ENCODE data around the gene OR11H6. TPM values are rescaled to one million over a fixed set of nuclear protein-coding genes. Genes with fewer than 3 reads are reported as not detected.
"Not testable (repeated sequence)": the region's sequence is repeated elsewhere in the genome, so short reads cannot be mapped to it uniquely, and the experiment has no call there.

The OR11H6 gene
- total and polyA plus RNA-seq, 9 donors = not detected

DNA sequence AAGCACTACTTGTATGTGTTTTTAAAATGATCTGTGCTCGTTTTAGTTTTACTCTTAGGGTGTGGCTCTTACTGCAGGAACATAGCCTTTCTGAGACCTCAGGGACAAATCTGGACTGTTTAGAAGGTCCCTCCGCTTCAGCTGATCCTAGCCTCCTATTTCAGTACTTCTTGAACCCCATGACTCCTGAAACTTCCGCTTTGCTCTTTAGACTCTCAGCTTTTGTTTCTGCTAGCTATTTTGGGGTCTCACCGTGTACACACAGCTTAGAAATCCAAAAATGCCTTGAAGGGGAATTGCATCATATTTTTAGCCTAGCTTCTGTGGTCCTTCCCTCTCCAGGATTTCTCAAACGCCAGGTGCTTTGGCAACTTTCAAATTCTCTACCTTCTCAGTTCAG, 24.5 kb upstream of the OR11H6 start:
- H3K36me3 ChIP-seq = no peaks in the 10 kb centered on the region
- TF ChIP-seq EP300 (IDR thresholded peaks at IDR 0.05) (no peak), POLR2A (IDR thresholded peaks at IDR 0.05) (no peak)
- TF ChIP-seq, protein P1, sequence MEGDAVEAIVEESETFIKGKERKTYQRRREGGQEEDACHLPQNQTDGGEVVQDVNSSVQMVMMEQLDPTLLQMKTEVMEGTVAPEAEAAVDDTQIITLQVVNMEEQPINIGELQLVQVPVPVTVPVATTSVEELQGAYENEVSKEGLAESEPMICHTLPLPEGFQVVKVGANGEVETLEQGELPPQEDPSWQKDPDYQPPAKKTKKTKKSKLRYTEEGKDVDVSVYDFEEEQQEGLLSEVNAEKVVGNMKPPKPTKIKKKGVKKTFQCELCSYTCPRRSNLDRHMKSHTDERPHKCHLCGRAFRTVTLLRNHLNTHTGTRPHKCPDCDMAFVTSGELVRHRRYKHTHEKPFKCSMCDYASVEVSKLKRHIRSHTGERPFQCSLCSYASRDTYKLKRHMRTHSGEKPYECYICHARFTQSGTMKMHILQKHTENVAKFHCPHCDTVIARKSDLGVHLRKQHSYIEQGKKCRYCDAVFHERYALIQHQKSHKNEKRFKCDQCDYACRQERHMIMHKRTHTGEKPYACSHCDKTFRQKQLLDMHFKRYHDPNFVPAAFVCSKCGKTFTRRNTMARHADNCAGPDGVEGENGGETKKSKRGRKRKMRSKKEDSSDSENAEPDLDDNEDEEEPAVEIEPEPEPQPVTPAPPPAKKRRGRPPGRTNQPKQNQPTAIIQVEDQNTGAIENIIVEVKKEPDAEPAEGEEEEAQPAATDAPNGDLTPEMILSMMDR (IDR thresholded peaks at IDR 0.05) = no peak
- no peak overlapping the region for H3K27ac ChIP-seq
- no peaks in the 10 kb centered on the region for H3K4me1 ChIP-seq (ENCODE audit: insufficient read depth)
- 51 to 65% (median 52%) methylated on average over 5 of the region's 5 CpGs for WGBS, 3 donors
- intact Hi-C loops (cut with DNase I) = no loop called here
- DNase-seq = no peak
- H3K4me3 ChIP-seq = no peak overlapping the region
- H3K9me3 ChIP-seq = no peaks in the 10 kb centered on the region
- H3K27me3 ChIP-seq = no peaks in the 10 kb centered on the region

- intact Hi-C loops (cut with DNase I) = no loop called here
- Histone ChIP-seq H3K27me3 (no peaks in the 10 kb centered on the region), H3K27ac (no peak overlapping the region), H3K4me3 (no peak overlapping the region), H3K9me3 (no peaks in the 10 kb centered on the region), H3K36me3 (no peaks in the 10 kb centered on the region), H3K4me1 (ENCODE audit: insufficient read depth) (no peaks in the 10 kb centered on the region)
- DNase-seq = no peak
- no peak for TF ChIP-seq POLR2A (IDR thresholded peaks at IDR 0.05)
- TF ChIP-seq, protein P1 (IDR thresholded peaks at IDR 0.05) = no peak
- TF ChIP-seq EP300 (IDR thresholded peaks at IDR 0.05) = no peak
- WGBS, 3 donors = 53 to 60% (median 55%) methylated on average over 3 of the region's 3 CpGs
Observed at GRCh38 chr14:20204721-20205120, 18.8 kb upstream of the OR11H6 start.

- H3K27ac ChIP-seq = no peak overlapping the region
- DNase-seq = no peak
- H3K4me3 ChIP-seq = no peak overlapping the region
- H3K9me3 ChIP-seq = no peaks in the 10 kb centered on the region
- WGBS, 3 donors = 75 to 96% (median 86%) methylated on average over 2 of the region's 2 CpGs
- intact Hi-C loops (cut with DNase I) = no loop called here
- no peaks in the 10 kb centered on the region for H3K27me3 ChIP-seq
- no peak for TF ChIP-seq EP300 (IDR thresholded peaks at IDR 0.05)
- no peak for TF ChIP-seq POLR2A (IDR thresholded peaks at IDR 0.05)
- H3K36me3 ChIP-seq = no peaks in the 10 kb centered on the region
- no peaks in the 10 kb centered on the region for H3K4me1 ChIP-seq (ENCODE audit: insufficient read depth)
Observed at GRCh38 chr14:20209595-20209994, 13.9 kb upstream of the OR11H6 start.

DNA sequence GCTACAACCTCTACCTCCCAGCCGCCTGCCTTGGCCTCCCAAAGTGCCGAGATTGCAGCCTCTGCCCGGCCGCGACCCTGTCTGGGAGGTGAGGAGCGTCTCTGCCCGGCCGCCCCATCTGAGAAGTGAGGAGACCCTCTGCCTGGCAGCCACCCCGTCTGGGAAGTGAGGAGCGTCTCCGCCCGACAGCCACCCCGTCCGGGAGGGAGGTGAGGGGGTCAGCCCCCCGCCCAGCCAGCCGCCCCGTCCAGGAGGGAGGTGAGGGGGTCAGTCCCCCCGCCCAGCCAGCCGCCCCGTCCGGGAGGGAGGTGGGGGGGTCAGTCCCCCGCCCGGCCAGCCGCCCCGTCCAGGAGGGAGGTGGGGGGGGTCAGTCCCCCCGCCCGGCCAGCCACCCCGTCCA, 11.1 kb upstream of the OR11H6 start:
- H3K4me1 ChIP-seq (ENCODE audit: insufficient read depth); H3K36me3 ChIP-seq; H3K4me3 ChIP-seq; DNase-seq; intact Hi-C loops (cut with DNase I); H3K27ac ChIP-seq; H3K9me3 ChIP-seq; H3K27me3 ChIP-seq: not testable (repeated sequence)
- WGBS, 3 donors = 82 to 87% (median 83%) methylated on average over 4 to 21 of the region's 28 CpGs

DNA sequence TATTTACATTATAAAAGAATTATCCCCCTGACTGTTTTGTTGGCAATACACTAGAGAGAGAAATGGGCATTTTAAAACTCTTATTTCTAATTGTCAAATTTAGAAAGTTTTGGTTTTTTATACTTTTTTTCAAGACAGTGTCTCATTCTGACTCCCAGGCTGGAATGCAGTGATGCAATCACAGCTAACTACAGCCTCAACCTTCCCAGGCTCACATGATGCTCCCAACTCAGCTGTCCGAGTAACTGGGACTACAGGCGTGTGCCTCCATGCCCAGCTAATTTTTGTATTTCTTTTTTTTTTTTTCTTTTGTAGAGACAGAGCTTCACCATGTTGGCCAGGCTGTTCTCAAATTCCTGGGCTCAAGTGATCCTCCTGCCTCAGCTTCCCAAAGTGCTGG, 8.3 kb upstream of the OR11H6 start:
- TF ChIP-seq POLR2A (IDR thresholded peaks at IDR 0.05) = no peak
- TF ChIP-seq, protein P1 (IDR thresholded peaks at IDR 0.05) = no peak
- TF ChIP-seq EP300 (IDR thresholded peaks at IDR 0.05) = no peak

DNA sequence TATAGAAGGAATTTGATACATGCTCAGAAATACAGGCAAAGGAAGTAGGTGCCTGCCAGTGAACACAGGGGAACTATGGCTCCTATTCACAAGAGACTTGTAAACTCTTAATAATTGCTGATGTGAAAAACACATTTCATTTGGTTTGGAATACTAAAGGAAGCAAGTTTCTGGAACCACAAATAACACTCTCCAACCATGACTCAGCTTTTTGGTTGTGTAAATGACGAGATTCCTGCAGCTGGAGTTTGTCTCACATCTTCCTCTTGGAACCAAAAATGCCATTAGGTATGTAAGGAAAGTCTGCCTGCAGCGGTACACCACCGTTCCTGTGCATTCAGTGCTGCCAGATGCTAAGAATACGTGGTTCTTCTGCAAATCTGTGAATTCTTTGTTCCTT, 4.5 kb upstream of the OR11H6 start:
- DNase-seq = no peak
- Histone ChIP-seq H3K4me1 (ENCODE audit: insufficient read depth) (no peaks in the 10 kb centered on the region), H3K27me3 (no peaks in the 10 kb centered on the region), H3K9me3 (no peaks in the 10 kb centered on the region), H3K36me3 (no peaks in the 10 kb centered on the region), H3K4me3 (no peak overlapping the region), H3K27ac (no peak overlapping the region)
- intact Hi-C loops (cut with DNase I) = no loop called here
- WGBS, 3 donors = 30 to 39% (median 39%) methylated on average over 4 of the region's 4 CpGs
- TF ChIP-seq, protein P1 (IDR thresholded peaks at IDR 0.05) = no peak
- TF ChIP-seq POLR2A (IDR thresholded peaks at IDR 0.05) = no peak
- no peak for TF ChIP-seq EP300 (IDR thresholded peaks at IDR 0.05)

More for the DNA sequence above, 8.3 kb upstream of the OR11H6 start:
- H3K36me3 ChIP-seq = no peaks in the 10 kb centered on the region
- no peaks in the 10 kb centered on the region for H3K9me3 ChIP-seq
- H3K4me3 ChIP-seq = no peak overlapping the region
- intact Hi-C loops (cut with DNase I) = no loop called here
- no peak overlapping the region for H3K27ac ChIP-seq
- no peak for DNase-seq
- 40 to 74% (median 73%) methylated on average over 2 of the region's 2 CpGs for WGBS, 3 donors
- H3K4me1 ChIP-seq (ENCODE audit: insufficient read depth) = no peaks in the 10 kb centered on the region
- H3K27me3 ChIP-seq = no peaks in the 10 kb centered on the region
